ENCODE measurements around the gene IP6K2.

IP6K2 gene

DNA sequence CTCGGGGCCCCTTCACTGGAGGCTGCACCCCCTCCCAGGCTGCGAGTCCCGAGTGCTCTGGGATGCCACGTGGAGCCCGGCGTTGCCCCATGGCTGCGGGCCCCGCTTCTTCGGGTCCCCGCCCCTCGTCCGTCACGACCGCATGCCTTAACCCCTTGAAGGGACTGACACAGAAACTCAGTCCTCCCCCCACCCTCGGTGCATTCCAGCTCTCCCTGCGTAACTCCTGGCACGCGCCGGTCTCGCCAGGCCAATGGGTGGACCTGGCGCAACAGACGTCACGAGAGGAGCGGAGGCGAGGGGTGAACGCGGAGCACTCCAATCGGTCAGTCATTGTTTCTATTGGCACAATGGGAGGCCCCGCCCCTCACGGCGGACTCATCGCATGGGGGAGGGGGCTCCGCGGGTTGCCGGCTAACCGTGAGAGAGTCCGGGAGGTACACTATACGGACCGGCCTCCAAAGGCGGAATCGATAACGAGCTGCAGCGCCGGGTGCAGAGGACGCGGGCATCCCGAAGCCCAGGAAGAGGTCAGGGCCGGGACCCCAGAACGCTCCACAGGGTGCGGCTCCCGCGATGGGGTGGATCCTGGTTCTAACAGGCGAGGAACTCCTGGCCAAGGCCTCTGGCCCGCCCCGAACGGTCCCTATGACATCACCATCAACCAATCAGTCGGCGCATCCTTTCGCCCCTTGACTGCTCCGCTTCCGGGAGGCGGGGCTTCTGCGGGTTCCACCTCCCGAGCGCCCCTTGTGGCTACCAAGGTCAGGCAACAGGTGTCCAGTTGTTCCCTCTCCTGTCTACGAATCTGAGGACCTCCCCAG lies 53.3 kb downstream of the IP6K2 start:
- DNase-seq (ENCODE audit: low spot score) = peak; percentile 90

DNA sequence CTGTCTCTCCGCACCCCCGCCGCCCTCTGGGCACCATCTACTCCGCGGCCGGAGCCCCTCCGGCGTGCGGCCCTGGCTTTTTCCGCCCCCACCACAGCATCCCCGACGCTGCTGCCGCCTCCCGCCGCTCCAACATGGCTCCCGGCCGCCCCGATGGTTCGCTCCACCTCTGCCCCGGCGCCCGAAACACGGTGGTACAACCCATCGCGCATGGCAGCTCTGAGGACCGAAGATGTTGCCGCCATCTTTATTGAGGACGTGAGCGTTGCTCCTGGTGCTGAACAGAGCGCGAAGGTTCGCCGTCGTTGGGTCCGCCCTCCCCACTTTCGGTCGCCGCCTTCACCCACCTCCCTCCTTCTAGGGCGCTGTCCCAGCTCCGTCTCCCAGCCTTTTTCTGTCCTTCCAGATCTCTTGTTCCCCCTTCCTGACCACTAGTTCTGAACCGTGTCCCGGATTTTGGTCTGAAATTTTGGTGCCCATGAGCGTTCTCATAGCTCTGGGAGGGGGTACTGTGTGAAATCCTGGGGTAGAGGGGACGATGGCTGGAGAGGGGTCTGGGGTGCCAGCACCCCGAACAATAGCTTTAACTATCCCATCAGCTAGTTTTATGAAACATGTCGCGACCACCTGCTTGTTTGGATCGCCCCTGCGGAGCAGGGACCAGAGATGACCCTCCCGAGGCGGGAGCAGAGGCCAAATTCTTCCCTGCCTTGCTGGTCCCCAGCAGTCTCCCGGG lies 54.1 kb downstream of the IP6K2 start, which contains the start of gene CELSR3:
Gene CELSR3 (minus strand): TSS at position 134 of the 736 bp plus-strand sequence. CDS start 252 bp downstream, outside the sequence.
- DNase-seq (ENCODE audit: low spot score) = peak; percentile 76

DNA sequence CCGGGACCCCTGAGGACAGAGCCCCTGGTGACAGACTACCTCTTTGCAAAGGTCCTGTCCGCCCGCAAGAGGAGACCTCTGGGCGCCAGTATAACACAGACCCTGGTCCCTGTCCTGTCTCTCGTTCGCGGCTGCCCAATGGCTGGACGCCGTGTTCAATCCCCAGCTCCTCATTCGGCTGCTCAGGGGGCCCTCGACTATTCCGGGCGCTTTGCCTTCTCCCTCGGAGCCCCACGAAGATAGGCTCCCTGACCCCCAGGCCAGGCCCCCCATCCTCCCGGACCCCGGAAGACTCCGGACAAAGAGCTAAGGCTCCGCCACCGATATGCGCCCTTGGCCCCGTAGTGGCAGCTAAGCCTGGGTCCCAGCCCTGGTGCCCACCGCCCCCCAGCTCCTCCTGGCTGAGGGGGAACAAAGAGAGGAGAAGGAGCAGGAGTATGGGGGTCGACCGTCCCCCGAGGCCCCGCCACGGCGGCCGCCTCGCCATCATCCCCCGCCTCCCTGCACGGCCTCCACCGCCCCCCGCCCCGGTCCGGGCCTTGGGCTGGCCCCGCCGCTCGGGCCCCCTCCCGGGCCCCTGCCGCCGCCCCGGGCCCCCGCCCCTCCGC lies 54.8 kb downstream of the IP6K2 start:
- DNase-seq (ENCODE audit: low spot score) = no peak

DNA sequence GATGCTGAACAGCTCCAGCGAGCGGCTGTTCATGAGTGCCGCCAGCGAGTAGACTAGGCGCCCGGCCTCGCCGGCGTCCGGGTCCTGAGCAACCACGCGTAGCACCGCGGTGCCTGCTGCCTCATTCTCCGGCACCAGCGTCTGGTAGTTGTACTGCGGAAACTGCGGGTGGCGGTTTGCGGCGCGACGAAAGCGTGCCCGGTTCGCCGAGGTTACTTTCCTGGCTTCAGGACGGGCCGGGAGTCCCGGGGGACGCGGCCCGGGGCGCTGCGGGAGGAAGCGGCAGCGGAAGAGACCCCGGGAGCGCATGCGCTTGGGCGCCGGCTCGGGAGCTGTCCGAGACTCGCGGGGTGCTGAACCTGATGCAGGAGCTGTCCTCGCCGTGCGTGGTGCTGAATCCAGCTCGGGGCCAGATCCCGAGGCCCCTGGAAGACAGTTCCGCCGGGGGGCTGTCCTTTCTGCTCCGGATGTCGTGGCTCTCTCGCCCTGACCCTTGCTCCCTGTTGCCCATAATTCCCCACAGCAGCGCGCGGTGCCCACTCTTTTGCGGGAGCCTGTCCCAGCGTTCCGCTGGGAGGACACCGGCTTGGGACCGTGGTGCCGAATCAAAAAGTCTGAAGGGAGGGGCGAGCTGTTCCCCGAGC lies 55.4 kb downstream of the IP6K2 start:
- peak; percentile 89 for DNase-seq (ENCODE audit: low spot score)

DNA sequence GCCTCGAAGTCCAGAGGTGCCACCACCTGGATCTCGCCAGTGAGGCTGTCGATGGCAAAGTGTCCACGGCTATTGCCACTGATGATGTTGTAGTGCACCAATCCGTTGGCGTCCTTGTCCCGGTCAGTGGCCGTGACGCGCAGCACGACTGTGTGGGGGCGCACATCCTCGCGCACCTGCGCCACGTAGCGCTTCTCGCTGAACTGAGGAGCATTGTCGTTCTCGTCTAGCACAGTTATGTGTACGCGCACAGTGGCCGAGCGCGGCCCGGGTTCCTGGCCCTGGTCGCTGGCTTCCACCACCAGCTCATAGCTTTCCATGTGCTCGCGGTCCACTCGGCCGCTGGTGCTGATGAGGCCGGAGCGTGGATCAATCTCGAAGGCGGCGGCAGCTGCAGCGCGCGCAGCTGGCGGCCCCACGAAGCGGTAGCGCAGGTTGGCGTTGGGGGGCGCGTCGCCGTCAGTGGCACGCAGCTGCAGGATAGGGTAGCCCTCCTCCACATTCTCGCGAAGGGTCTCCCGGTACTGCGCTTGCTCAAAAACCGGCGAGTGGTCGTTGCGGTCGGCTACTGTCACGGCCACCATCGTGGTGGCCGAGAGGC lies 56.1 kb downstream of the IP6K2 start:
- DNase-seq (ENCODE audit: low spot score) = no peak

DNA sequence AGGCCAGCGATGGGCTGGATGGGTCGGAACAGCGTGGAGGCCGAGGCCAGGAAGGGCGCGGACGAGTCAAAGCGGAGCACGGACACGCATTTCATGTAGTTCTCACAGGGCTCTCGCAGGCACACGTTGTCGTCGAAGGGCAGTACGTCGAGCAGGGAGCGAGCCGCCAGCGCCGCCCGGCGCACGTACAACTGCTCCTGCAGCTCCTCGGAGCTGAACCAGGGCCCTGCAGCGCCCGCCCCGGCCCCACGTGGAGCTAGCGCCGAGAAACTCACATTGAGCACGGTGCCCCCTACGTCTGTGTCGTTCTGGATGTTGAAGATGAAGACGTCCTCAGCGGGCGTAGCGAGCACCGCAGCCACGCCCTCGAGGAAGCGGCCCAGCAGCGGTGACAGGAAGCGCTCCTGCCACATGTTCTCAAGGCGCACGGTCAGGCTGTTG lies 60.2 kb downstream of the IP6K2 start:
- DNase-seq (ENCODE audit: low spot score) = no peak

DNA sequence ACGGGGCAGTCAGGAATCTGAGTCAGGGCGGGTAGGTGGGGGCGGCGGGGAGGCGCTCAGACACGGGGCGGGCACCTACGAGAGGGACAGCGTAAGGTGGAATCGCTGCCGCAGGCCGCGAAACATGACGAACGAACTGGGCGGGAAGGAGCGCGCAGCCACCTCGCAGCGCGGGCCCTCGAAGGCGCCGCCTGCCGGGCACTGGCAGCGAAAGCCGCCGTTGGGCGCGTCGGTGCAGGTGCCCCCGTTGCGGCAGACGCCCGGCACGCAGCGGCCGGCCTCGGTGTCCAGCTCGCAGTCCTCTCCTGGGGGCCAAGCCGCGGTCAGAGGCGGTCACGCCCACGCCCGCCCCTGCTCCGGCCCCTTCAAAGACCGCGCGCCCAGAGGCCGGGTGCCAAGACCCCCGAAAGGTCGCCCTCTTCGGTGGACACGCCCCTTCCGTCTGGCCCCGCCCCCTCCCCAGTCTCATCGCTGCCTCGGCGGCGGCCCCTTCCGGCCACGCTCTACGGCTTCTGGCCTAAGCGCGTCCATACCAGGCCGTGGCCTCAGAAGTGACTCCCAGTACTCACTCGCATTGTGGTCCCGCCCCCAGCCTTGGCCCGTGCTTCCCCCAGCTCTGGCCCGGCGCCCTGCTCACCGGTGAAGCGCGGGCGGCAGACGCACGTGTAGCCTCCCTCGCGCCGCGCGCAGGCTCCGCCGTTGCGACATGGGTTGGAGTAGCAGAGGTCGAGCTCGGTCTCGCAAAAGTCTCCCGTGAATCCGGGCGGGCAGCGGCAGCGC lies 60.8 kb downstream of the IP6K2 start:
- peak; percentile 81 for DNase-seq (ENCODE audit: low spot score)

DNA sequence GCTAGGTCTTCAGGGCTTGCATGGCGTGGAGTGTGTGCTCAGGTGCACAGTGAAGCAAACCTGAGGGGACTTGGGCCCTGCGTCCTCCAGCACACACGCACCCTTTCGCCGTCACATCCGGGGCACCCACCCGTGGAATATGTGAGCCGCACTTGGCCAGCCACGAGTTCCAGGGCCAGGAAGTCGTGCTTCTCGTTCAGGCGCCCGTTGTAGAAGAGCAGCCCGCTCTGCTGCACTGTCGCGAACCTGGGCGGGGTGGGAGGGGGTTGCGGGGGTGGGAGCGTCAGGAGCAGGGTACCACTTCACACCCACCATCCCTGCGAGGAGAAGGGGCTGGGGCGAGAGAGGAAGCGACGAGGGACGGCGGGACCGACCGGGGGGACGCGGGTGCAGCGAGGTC lies 61.4 kb downstream of the IP6K2 start:
- no peak for DNase-seq (ENCODE audit: low spot score)

DNA sequence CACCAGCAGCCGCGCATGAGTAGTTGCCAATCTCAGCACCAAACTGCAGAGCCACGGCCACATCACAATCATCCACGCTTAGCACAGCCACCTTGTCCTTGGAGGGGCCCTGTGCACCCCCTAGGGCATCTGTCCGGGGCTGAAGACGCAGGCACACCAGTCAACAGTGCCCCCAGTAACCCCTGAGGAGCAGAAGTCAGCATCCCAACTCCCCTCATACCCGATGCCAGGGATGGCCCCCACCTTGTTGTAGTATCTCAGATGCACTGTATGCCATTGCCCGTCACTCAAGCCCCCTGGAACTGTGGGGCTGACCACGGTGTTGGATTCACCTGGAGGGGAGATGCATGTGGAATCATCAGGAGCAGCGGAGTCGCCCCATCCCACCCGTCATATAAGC lies 62.0 kb downstream of the IP6K2 start:
- DNase-seq (ENCODE audit: low spot score) = no peak

DNA sequence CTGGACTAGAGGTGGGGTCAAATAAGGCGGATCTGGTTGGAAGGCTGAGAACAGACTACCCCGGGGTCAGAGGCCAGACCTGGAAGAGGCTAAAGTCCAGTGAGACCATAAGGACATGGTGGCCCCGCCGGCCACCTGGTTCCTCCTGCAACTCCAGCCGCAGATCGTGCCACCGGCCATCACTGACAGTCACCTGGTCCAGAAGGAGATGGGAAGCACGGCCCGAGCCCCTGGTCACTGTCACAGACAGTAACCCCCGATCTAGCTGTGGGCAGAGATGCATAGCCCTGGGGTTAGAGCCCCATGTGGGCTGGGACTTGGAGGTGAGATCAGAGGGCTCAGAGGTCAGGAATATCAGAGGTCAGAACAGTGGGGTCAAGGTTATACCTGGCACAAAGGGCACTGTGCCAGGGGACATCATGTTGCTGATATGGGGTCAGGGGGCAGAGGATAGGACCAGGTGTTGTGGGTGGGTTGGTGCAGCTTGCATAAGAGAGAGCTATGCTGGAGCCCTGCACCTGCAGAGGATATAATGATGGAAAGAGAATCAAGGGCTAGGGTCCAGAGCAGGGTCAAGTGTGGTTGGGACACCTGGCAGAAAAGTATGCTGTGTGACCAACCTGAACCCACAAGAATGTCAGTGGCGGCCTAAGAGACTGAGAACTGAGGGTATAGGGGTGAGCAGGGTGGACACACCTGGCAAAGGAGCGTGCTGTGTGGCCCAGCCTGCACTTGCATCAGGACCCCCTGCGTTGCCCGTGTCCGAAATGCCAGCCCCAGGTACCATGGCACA lies 63.9 kb downstream of the IP6K2 start:
- no peak for DNase-seq (ENCODE audit: low spot score)

DNA sequence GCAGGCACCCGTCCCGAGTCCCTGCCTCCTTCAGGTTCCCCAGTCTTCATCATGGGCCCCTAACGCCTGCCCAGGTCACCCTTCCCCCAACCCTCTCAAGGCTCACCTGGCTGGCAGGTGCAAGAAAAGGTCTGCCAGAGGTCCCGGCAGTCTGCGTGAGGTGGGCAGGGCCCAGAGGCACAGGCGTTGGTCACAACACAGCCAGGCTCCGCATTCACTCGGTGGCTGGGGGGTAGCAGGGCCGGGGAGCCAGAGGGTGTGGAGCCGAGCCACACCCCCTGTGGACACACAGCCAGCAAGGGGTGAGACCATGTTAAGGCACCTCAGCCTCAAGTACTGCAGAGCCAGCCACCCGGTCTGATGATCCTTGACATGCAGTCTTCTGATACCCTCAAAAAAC lies 65.2 kb downstream of the IP6K2 start:
- no peak for DNase-seq (ENCODE audit: low spot score)

DNA sequence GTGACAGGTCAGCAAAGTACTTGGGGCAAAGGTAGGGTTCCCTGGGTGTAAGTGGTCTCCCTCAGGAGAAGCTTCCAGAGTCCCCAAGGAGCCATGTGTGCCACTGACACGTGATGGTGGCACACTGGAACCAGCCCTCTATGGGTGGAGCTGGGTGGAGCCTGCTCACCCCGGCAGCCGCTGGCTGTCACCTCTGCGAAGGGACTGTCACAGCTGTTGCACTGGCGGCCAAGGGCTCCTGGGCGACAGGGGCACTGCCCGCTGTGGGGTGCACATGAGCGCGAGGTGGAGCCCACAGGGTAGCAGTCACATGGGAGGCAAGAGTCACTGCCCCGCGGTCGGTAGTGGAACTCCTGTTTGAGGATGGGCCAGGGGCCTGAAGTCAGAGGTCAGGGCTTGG lies 66.3 kb downstream of the IP6K2 start:
- no peak for DNase-seq (ENCODE audit: low spot score)

DNA sequence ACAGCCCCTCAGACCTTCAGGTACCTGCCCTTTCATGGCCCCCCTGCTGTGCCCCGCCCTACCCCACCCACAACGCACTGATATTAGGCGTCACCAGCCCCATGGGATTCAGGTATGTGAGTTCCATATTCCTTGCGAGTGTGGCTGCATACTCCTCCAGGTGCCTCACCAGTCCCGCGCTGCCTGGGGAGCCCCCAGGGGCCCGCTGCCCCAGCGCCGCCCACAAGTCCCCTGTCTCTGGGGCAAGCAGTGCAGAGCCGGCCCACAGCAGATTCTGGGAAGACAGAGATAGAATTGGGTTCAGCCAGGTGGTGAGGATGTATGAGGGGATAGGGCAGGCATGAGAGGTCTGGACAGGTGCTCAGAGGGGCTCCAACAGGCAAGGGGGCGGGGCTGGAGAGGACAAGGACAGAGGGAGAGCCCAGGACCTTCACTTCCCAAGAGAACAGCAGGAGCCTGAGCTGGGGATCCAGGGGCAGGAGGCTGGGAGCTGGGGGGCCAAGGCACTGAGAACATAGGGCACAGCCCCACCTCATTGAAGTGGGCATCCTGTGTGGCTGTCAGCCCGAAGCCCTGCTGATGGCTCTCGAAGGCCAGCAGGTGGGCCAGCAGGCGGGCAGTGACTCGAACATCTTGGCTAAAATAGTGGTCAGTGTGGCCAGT lies 68.7 kb downstream of the IP6K2 start:
- DNase-seq (ENCODE audit: low spot score) = no peak

DNA sequence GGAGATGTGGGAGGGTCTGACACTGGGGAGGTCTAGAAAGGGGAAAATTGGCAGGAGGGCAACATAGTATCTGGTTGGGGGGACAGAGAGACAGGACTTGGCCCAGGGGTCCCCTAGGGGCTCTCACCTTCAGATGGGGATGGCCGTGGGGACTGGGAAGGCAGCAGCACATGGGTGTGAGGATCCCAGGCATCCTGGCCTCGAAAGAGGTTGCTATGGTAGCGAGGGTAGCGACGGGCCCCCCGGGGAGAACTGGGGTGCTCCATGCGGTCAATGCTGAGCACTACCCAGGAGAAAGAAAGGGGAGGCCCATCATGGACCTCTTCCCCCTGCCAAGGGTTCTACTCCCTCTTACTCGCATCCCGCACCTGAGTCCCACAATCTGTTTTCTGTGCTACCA lies 69.3 kb downstream of the IP6K2 start:
- DNase-seq (ENCODE audit: low spot score) = no peak

DNA sequence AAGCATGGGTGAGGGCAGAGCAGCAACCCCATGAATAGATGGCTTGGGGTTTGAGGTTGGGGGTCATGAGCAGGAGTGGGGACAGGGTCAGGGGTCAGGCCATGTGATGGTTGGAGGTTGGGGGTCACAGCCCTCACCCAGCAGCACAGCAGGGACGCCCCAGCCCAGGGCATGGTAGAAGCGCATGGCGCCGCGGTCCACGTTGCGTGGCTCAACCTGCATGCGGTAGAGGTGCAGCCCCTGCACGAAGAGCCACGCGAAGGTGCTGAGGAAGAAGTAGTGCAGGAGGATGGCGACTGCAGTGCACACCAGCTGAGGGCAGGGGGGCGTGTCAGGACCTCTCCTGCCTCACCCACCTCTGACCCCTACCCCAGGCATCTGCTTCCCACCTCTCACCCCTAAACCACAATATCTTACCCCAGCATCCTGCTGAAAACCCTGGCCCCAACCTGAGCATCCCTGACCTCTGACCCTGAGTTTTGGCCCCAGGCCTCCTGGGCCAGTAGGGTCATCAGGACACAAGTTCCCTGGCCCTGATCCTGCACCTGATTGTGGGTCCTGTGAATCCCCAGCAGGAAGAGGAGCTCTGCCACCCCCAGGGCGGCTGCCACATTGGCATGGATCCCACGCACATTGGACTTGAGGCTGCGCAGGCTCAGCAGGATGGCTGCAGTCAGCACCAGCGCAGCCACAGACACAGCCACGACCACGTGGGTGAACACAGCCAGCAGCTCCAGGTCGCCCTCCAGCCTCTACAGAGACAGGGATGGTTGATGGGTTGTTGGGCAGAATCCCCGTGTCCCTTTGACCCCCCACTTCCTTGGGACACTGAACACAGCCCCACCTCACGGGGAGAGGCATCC lies 71.9 kb downstream of the IP6K2 start:
- no peak for DNase-seq (ENCODE audit: low spot score)

DNA sequence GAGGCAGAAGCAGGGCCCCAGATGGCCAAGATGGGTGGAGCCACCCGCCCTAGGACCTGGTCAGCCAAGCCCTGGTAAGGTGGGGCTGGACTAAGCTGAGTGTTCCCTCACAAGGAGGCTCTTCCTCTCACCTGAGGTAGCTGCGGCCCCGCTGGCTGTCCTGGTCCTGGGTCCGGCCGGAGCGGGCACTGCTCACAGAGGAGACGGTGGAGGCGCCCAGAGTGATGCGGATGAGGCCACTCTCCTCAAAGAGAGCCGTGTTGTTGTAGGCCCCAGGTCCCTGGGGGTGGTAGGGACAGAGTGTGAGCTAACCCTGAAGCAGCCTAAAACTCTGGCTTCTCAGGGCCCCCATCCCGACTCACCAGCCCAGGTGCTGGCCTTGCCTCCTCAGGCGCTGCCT lies 74.4 kb downstream of the IP6K2 start:
- DNase-seq (ENCODE audit: low spot score) = no peak

DNA sequence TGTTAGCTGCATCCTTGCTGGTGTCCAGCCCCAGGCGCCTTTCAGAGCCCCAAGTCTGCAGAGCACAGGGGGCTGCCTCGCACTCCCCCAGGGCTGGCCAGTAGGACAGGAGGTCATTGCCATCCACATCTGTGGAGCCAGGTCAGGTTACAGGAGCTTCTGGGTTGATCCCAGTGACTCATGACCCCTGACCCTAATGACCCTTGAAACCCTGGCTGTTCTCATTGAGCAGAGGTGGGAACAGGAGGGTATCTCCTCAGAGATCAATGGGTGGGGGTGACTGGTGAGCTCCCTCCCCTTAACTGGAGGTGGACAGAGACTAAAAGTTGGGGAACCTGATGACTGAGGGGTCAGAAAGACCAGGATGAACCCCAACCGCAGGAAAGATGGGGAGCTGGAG lies 75.6 kb downstream of the IP6K2 start:
- no peak for DNase-seq (ENCODE audit: low spot score)

DNA sequence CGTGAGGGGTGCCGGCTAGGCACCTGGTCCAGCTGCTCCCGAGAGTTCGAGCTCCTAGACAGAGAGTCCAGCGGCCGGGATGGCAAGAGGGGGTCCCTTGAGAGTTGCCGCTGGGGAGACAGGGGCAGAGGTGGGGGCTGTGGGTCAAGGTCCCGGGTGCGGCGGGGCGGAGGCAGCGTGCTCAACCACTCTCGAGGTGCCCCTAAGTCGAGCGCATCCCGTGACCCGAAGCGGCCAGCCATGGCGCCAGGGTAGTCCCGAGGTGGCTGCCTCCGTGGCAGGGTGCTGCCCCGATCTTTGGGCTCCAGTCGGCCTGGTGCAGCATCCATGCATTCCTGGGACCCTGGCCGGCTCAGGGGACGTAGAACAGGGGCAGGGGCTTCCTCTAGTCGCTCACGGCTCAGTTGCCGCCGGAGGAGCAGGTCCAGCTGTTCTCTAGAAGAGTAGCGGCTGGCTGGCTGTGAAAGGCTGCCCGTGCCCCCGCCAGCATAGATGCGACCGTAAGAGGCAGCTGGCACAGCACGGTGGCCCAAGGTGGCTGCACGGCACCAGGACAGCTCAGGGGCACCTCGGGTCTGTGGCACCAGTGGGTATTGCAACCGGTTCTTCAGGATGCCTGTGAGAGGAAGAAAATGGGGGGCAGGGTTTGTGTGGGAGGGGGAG lies 76.9 kb downstream of the IP6K2 start:
- DNase-seq (ENCODE audit: low spot score) = no peak
